ENCODE results near the gene CRYBB2.
"Not testable (repeated sequence)": the region's sequence is repeated elsewhere in the genome, so short reads cannot be mapped to it uniquely, and the experiment has no call there.

The CRYBB2 gene

GRCh38 chr22:25200967-25201366 is 18.5 kb upstream of the CRYBB2 start:
- H3K27me3 ChIP-seq (replicated peaks; ENCODE audit: control insufficient read depth, insufficient read depth, low read length) = peaks cover 1% of the 10 kb centered on the region; the same call in 1 of the 2 replicates
- TF ChIP-seq CTCF (IDR thresholded peaks at IDR 0.05; ENCODE audit: insufficient read depth, low read length, poor library complexity, severe bottlenecking) = no peak
- no peaks in the 10 kb centered on the region for H3K36me3 ChIP-seq (ENCODE audit: control insufficient read depth, insufficient read depth, low read length)
- no peak for DNase-seq (ENCODE audit: extremely low read depth, insufficient read length)
- no peak overlapping the region for H3K4me3 ChIP-seq (replicated peaks; ENCODE audit: low read depth, low read length)

GRCh38 chr22:25201557-25202273 is 17.7 kb upstream of the CRYBB2 start:
- no peak overlapping the region for H3K4me3 ChIP-seq (replicated peaks; ENCODE audit: low read depth, low read length)
- H3K36me3 ChIP-seq (ENCODE audit: control insufficient read depth, insufficient read depth, low read length) = no peaks in the 10 kb centered on the region
- H3K27me3 ChIP-seq (replicated peaks; ENCODE audit: control insufficient read depth, insufficient read depth, low read length) = peaks cover 1% of the 10 kb centered on the region; the same call in 1 of the 2 replicates
- no peak for TF ChIP-seq CTCF (IDR thresholded peaks at IDR 0.05; ENCODE audit: insufficient read depth, low read length, poor library complexity, severe bottlenecking)
- DNase-seq (ENCODE audit: extremely low read depth, insufficient read length) = no peak

GRCh38 chr22:25202290-25202921 is 17.0 kb upstream of the CRYBB2 start:
- H3K27me3 ChIP-seq (replicated peaks; ENCODE audit: control insufficient read depth, insufficient read depth, low read length) = peaks cover 1% of the 10 kb centered on the region; the same call in 1 of the 2 replicates
- peak; percentile 91 for TF ChIP-seq CTCF (IDR thresholded peaks at IDR 0.05; ENCODE audit: insufficient read depth, low read length, poor library complexity, severe bottlenecking)
- DNase-seq (ENCODE audit: extremely low read depth, insufficient read length) = no peak
- H3K4me3 ChIP-seq (replicated peaks; ENCODE audit: low read depth, low read length) = no peak overlapping the region
- H3K36me3 ChIP-seq (ENCODE audit: control insufficient read depth, insufficient read depth, low read length) = no peaks in the 10 kb centered on the region

- peaks cover 1% of the 10 kb centered on the region; the same call in 1 of the 2 replicates for H3K27me3 ChIP-seq (replicated peaks; ENCODE audit: control insufficient read depth, insufficient read depth, low read length)
- H3K4me3 ChIP-seq (replicated peaks; ENCODE audit: low read depth, low read length) = no peak overlapping the region
- no peak for TF ChIP-seq CTCF (IDR thresholded peaks at IDR 0.05; ENCODE audit: insufficient read depth, low read length, poor library complexity, severe bottlenecking)
These were observed 16.4 kb upstream of the CRYBB2 start for GRCh38 chr22:25203082-25203481.

GRCh38 chr22:25204547-25204946 is 14.9 kb upstream of the CRYBB2 start:
- H3K4me3 ChIP-seq (replicated peaks; ENCODE audit: low read depth, low read length); H3K27me3 ChIP-seq (replicated peaks; ENCODE audit: control insufficient read depth, insufficient read depth, low read length); H3K36me3 ChIP-seq (ENCODE audit: control insufficient read depth, insufficient read depth, low read length); DNase-seq (ENCODE audit: extremely low read depth, insufficient read length): not testable (repeated sequence)

More at GRCh38 chr22:25203082-25203481, 16.4 kb upstream of the CRYBB2 start:
- DNase-seq (ENCODE audit: extremely low read depth, insufficient read length) = no peak
- H3K36me3 ChIP-seq (ENCODE audit: control insufficient read depth, insufficient read depth, low read length) = no peaks in the 10 kb centered on the region

- peaks cover 1% of the 10 kb centered on the region; the same call in 1 of the 2 replicates for H3K27me3 ChIP-seq (replicated peaks; ENCODE audit: control insufficient read depth, insufficient read depth, low read length)
- H3K36me3 ChIP-seq (ENCODE audit: control insufficient read depth, insufficient read depth, low read length) = no peaks in the 10 kb centered on the region
- TF ChIP-seq CTCF (IDR thresholded peaks at IDR 0.05; ENCODE audit: insufficient read depth, low read length, poor library complexity, severe bottlenecking) = no peak
- no peak for DNase-seq (ENCODE audit: extremely low read depth, insufficient read length)
- H3K4me3 ChIP-seq (replicated peaks; ENCODE audit: low read depth, low read length) = no peak overlapping the region
These were observed 13.6 kb upstream of the CRYBB2 start for GRCh38 chr22:25205847-25206246.
